Astrocyte (in vitro differentiated cells and primary cell): ENCODE results near the gene CDK15.

Source experiments
- EZH2 ChIP-seq: IDR thresholded peaks from 2 replicates; pipeline ENCODE4 v1.6.1; 2012; ENCODE audit warnings: mild to moderate bottlenecking, low read length, inconsistent platforms; ENCODE audit not compliant: insufficient read depth
- TF ChIP-seq, protein P1 (sequence below): IDR thresholded peaks from 2 replicates; pipeline ENCODE4 v1.5.1; 2011; ENCODE audit warnings: low read depth, mild to moderate bottlenecking, inconsistent platforms, low read length, moderate library complexity; ENCODE audit not compliant: insufficient read depth

DNA sequence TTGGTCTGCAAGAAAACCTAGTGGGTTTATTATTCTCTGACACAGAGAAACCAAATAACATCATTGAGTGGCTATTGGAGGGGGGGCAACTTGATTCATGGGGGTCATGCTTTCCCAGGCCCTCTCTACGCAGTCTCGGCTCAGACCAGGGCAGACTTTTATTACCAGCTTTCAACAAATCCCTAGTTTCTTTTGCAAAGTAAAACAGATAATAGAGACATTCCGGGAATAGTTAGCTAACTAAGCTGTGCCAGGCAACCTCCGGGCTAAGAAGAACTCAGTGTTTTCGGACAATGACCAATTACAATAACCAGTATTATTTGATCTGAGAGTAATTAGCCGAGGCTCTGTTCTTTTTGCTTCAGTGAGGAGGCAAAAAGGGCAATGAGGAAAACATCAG is 66.3 kb downstream of the CDK15 start:
- TF ChIP-seq, protein P1, sequence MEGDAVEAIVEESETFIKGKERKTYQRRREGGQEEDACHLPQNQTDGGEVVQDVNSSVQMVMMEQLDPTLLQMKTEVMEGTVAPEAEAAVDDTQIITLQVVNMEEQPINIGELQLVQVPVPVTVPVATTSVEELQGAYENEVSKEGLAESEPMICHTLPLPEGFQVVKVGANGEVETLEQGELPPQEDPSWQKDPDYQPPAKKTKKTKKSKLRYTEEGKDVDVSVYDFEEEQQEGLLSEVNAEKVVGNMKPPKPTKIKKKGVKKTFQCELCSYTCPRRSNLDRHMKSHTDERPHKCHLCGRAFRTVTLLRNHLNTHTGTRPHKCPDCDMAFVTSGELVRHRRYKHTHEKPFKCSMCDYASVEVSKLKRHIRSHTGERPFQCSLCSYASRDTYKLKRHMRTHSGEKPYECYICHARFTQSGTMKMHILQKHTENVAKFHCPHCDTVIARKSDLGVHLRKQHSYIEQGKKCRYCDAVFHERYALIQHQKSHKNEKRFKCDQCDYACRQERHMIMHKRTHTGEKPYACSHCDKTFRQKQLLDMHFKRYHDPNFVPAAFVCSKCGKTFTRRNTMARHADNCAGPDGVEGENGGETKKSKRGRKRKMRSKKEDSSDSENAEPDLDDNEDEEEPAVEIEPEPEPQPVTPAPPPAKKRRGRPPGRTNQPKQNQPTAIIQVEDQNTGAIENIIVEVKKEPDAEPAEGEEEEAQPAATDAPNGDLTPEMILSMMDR = no peak
- no peak for TF ChIP-seq EZH2
